Endothelial cell of umbilical vein (primary cell): Measurements from ENCODE around the gene RNF10. TPM values are rescaled to one million over a fixed set of nuclear protein-coding genes. Genes with fewer than 3 reads are reported as not detected.

Source experiments
- BruUV-seq: library from RNA; stranded (reverse); fragments of 400-500 nt; replicated peaks from 2 replicates; lab custom pipeline; 2021; lab: Mats Ljungman, UMichigan
- CTCF ChIA-PET: fragments of 300-600, 350-600 bp; sonication (Branson Sonifier 250); formaldehyde crosslinking; loops from one replicate; lab custom pipeline; 2021; ENCODE audit warnings: antibody characterized with exemption, inconsistent platforms; lab: Charles Lee
- POLR2A ChIA-PET: fragments of 300-600, 350-600 bp; sonication (Branson Sonifier 250); formaldehyde crosslinking; loops from one replicate; lab custom pipeline; 2021; ENCODE audit warnings: antibody characterized with exemption, inconsistent platforms; lab: Charles Lee
- DNase-seq: peaks from one replicate; pipeline ENCODE4 v3.0.0-alpha.2; 2011; ENCODE audit warnings: low read depth, low spot score
- FAIRE-seq: peaks from 2 replicates; lab custom pipeline; 2011; peaks lifted over from hg19 to GRCh38; lab: Jason Lieb, UNC
- H2AFZ ChIP-seq: 2 replicates; pipeline ENCODE4 v1.6.0; 2012; ENCODE audit warnings: low read depth, low read length, control low read depth, inconsistent platforms
- H3K27ac ChIP-seq: 2 replicates; pipeline ENCODE4 v1.5.1; 2011; ENCODE audit warnings: low read depth, mild to moderate bottlenecking, control low read depth, low read length, moderate library complexity; ENCODE audit not compliant: insufficient read depth
- H3K27me3 ChIP-seq, 2 experiments: 2 replicates each; pipeline versions ENCODE4 v1.6.0 to v1.6.1; 2011; ENCODE audit warnings: low read length in 2 of 2, mixed read lengths in 1 of 2; ENCODE audit not compliant: control insufficient read depth in 2 of 2, insufficient read depth in 2 of 2
- H3K36me3 ChIP-seq, 2 experiments: 2 replicates in 1 of 2; 3 replicates in 1 of 2; pipeline ENCODE4 v1.5.1; 2011; ENCODE audit warnings: low read length in 2 of 2, mild to moderate bottlenecking in 1 of 2, moderate library complexity in 1 of 2; ENCODE audit not compliant: control insufficient read depth in 2 of 2, insufficient read depth in 2 of 2; ENCODE audit errors: extremely low read depth in 1 of 2
- H3K4me1 ChIP-seq: 3 replicates; pipeline ENCODE4 v1.5.1; 2011; ENCODE audit warnings: mild to moderate bottlenecking, low read length; ENCODE audit not compliant: control insufficient read depth, insufficient read depth; ENCODE audit errors: extremely low read depth
- H3K4me2 ChIP-seq: 2 replicates; pipeline ENCODE4 v1.6.1; 2011; ENCODE audit warnings: low read length, control low read depth, mixed read lengths; ENCODE audit not compliant: insufficient read depth
- H3K4me3 ChIP-seq, 3 experiments: fragments of 200-600 bp in 1 of 3; sonication (generic), shearing (Covaris generic) in 1 of 3; replicated peaks in 1 of 3; 2 replicates each; pipeline ENCODE4 v1.5.1; 2011 to 2016; ENCODE audit warnings: control low read depth in 3 of 3, low read length in 3 of 3, mild to moderate bottlenecking in 2 of 3, inconsistent platforms in 1 of 3, low read depth in 1 of 3, moderate library complexity in 1 of 3; ENCODE audit not compliant: insufficient read depth in 1 of 3
- H3K79me2 ChIP-seq: 2 replicates; pipeline ENCODE4 v1.6.0; 2012; ENCODE audit warnings: low read length, inconsistent platforms; ENCODE audit not compliant: control insufficient read depth, insufficient read depth
- H3K9ac ChIP-seq: replicated peaks from 2 replicates; pipeline ENCODE3; 2011; ENCODE audit warnings: low read length, control low read depth; ENCODE audit not compliant: insufficient read depth; ENCODE audit errors: extremely low read depth
- H3K9me1 ChIP-seq: replicated peaks from 3 replicates; pipeline ENCODE4 v1.6.0; 2011; ENCODE audit warnings: mild to moderate bottlenecking, low read length; ENCODE audit not compliant: control insufficient read depth, insufficient read depth; ENCODE audit errors: extremely low read depth
- H3K9me3 ChIP-seq: replicated peaks from 2 replicates; pipeline ENCODE4 v1.5.1; 2012; ENCODE audit warnings: low read length, inconsistent platforms; ENCODE audit not compliant: control insufficient read depth, insufficient read depth
- H4K20me1 ChIP-seq: replicated peaks from 2 replicates; pipeline ENCODE3; 2011; ENCODE audit warnings: mild to moderate bottlenecking, low read length; ENCODE audit not compliant: control insufficient read depth, insufficient read depth; ENCODE audit errors: extremely low read depth
- EZH2 ChIP-seq: IDR thresholded peaks from 2 replicates; pipeline ENCODE4 v1.6.1; 2012; ENCODE audit warnings: borderline replicate concordance, low read depth, mild to moderate bottlenecking, moderate library complexity, low read length, inconsistent platforms; ENCODE audit not compliant: severe bottlenecking
- FOS ChIP-seq: IDR thresholded peaks from 2 replicates; pipeline ENCODE4 v1.6.1; 2011; ENCODE audit warnings: mild to moderate bottlenecking, low read length, moderate library complexity, borderline replicate concordance; ENCODE audit not compliant: insufficient read depth
- GATA2 ChIP-seq: IDR thresholded peaks from 2 replicates; pipeline ENCODE4 v1.7.0; 2011; ENCODE audit warnings: low read depth, mild to moderate bottlenecking, moderate library complexity, mixed read lengths, low read length; ENCODE audit not compliant: insufficient read length, insufficient read depth
- JUN ChIP-seq: IDR thresholded peaks from 2 replicates; pipeline ENCODE4 v1.6.1; 2011; ENCODE audit warnings: borderline replicate concordance, low read depth; ENCODE audit not compliant: insufficient read length, insufficient read depth
- MYC ChIP-seq: IDR thresholded peaks from one replicate; pipeline ENCODE4 v1.6.1; 2011; ENCODE audit warnings: mild to moderate bottlenecking, low read depth, low read length
- POLR2A ChIP-seq: IDR thresholded peaks from 2 replicates; pipeline ENCODE4 v1.6.1; 2012; ENCODE audit warnings: low read depth, mild to moderate bottlenecking, control low read depth, low read length
- POLR2AphosphoS5 ChIP-seq: IDR thresholded peaks from 2 replicates; pipeline ENCODE4 v1.6.1; 2012; ENCODE audit warnings: low read depth, mild to moderate bottlenecking, control low read depth, low read length, moderate library complexity; ENCODE audit not compliant: insufficient read depth
- dilution Hi-C: fragments of 300-500 bp; cut with MboI; formaldehyde crosslinking; loops from one replicate; pipeline ENCODE4 v1.15.0; 2019; ENCODE audit warnings: low sequenced_read_pairs; ENCODE audit not compliant: extremely low pct_ligation_motif_present
- intact Hi-C: fragments of 100-400 bp; cut with micrococcal nuclease; formaldehyde crosslinking; loops from one replicate; pipeline ENCODE4 v1.10.0; 2022
- polyA plus RNA-seq, 4 experiments: library from polyadenylated mRNA; depleted of rRNA in 3 of 4; stranded (reverse) in 3 of 4; unstranded in 1 of 4; fragments of >200 nt; gene quantifications; 2 replicates each; pipeline versions ENCODE4 v1.2.1 to v1.2.3, GENCODE V29; 2011 to 2012; ENCODE audit warnings: missing spikeins in 1 of 4
- total RNA-seq: library from RNA; stranded (reverse); gene quantifications from 2 replicates; pipeline ENCODE4 v1.2.3, GENCODE V29; 2021
- TF ChIP-seq, protein P1 (sequence below): IDR thresholded peaks from 2 replicates; pipeline ENCODE4 v1.6.1; 2011; ENCODE audit not compliant: insufficient read depth, insufficient read length
- TF ChIP-seq, protein P2 (sequence below), 2 donors: IDR thresholded peaks; 1 replicate in 1 of 2; 2 replicates in 1 of 2; pipeline ENCODE4 v1.5.1; 2011; ENCODE audit warnings: low read length in 2 of 2, mild to moderate bottlenecking in 2 of 2, moderate library complexity in 2 of 2, control low read depth in 1 of 2, inconsistent platforms in 1 of 2, low read depth in 1 of 2; ENCODE audit not compliant: insufficient read depth in 1 of 2; ENCODE audit errors: extremely low read depth in 1 of 2

Gene RNF10
- total and polyA plus RNA-seq, 2 donors (not counting 3 experiments of a cell fraction or from before 2014, with no cell fraction given) = 120 to 236 TPM

DNA sequence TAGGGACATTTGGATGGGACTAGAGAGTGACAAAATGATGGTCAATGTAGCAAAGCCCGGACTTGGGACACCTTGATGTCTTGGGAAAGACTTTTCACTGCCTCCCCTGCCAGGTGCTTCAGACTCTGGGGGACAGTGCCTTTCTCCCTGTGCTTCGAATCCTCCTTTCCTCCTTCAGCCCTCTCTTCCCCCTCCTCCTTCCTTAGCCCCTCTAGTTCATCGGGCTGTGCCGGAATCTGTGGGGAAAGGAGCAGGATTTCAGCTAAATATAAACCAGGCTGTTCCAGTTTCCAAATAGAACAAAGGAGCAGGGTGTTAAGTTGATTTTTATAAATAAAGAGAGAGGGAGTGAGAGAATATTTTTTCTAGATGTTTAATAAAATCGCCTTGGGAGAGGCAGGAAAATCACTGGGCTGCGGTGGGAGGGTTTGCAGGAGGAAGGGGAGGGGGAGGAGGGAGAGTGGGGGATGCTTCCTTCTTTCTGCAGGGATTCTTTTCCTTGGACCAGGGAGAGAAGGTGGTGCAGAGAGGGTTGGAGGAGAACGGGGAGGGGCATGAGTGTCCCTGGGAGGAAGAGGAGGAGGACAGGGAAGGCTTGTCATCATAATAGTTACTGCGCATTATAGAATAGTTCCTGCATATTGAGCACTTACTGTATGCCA, 84.9 kb downstream of the RNF10 start:
- H4K20me1 ChIP-seq = no peaks in the 10 kb centered on the region
- H3K4me3 ChIP-seq = no peak overlapping the region
- FAIRE-seq = no peak

More for the DNA sequence above, 84.9 kb downstream of the RNF10 start:
- H3K4me2 ChIP-seq = no peak overlapping the region
- no peaks in the 10 kb centered on the region for H3K79me2 ChIP-seq
- H3K9me1 ChIP-seq = no peaks in the 10 kb centered on the region
- no peak overlapping the region for H3K9ac ChIP-seq
- peaks cover 4 to 13% of the 10 kb centered on the region in 2 experiments for H3K27me3 ChIP-seq
- H2AFZ ChIP-seq = no peak overlapping the region
- POLR2A ChIA-PET = no interaction called here
- intact Hi-C loops = no loop called here
- BruUV-seq = no TSS peak
- H3K36me3 ChIP-seq = no peaks in the 10 kb centered on the region
- dilution Hi-C loops = no loop called here
- no peaks in the 10 kb centered on the region for H3K9me3 ChIP-seq
- DNase-seq = no peak
- no peaks in the 10 kb centered on the region for H3K4me1 ChIP-seq
- CTCF ChIA-PET = no interaction called here
- H3K27ac ChIP-seq = no peak overlapping the region
- TF ChIP-seq POLR2A (no peak), JUN (no peak), GATA2 (no peak), FOS (no peak), POLR2AphosphoS5 (no peak), EZH2 (no peak), MYC (no peak)
- TF ChIP-seq, protein P1, sequence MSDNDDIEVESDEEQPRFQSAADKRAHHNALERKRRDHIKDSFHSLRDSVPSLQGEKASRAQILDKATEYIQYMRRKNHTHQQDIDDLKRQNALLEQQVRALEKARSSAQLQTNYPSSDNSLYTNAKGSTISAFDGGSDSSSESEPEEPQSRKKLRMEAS = no peak
- TF ChIP-seq, protein P2, sequence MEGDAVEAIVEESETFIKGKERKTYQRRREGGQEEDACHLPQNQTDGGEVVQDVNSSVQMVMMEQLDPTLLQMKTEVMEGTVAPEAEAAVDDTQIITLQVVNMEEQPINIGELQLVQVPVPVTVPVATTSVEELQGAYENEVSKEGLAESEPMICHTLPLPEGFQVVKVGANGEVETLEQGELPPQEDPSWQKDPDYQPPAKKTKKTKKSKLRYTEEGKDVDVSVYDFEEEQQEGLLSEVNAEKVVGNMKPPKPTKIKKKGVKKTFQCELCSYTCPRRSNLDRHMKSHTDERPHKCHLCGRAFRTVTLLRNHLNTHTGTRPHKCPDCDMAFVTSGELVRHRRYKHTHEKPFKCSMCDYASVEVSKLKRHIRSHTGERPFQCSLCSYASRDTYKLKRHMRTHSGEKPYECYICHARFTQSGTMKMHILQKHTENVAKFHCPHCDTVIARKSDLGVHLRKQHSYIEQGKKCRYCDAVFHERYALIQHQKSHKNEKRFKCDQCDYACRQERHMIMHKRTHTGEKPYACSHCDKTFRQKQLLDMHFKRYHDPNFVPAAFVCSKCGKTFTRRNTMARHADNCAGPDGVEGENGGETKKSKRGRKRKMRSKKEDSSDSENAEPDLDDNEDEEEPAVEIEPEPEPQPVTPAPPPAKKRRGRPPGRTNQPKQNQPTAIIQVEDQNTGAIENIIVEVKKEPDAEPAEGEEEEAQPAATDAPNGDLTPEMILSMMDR (IDR thresholded peaks at IDR 0.05; ENCODE audit: extremely low read depth in 1 of 2, insufficient read depth in 1 of 2, low read depth in 1 of 2, low read length in 2 of 2) = no peak
